SK-N-SH treated with all-trans-retinoic acid at 6 μM for 48 hours (cell line): ENCODE data around the gene GORASP1.

Experiments
- ATAC-seq: fragments of 200-7000 bp; cut with Tn5 transposase; 3 replicates; pipeline ENCODE4 v1.9.1; 2020; ENCODE audit warnings: mild to moderate bottlenecking, moderate library complexity
- ARNTL ChIP-seq: fragments of 450-650 bp; formaldehyde crosslinking; IDR thresholded peaks from 2 replicates; pipeline ENCODE4 v1.5.0; 2020; ENCODE audit warnings: low read depth, mild to moderate bottlenecking, moderate library complexity, borderline replicate concordance
- BACH2 ChIP-seq: fragments of 250-450 bp; sonication (Bioruptor Pico); IDR thresholded peaks from 2 replicates; pipeline ENCODE4 v1.9.0; 2021; ENCODE audit warnings: mild to moderate bottlenecking, borderline replicate concordance
- CSDC2 ChIP-seq: fragments of 250-450 bp; sonication (Bioruptor Pico); IDR thresholded peaks from 2 replicates; pipeline ENCODE4 v1.5.0; 2020; ENCODE audit warnings: mild to moderate bottlenecking, moderate library complexity
- ESRRG ChIP-seq: fragments of 250-450 bp; sonication (Bioruptor Pico); IDR thresholded peaks from 2 replicates; pipeline ENCODE4 v1.6.1; 2021; ENCODE audit warnings: mild to moderate bottlenecking
- GLIS3 ChIP-seq: fragments of 250-450 bp; sonication (Bioruptor Pico); IDR thresholded peaks from 2 replicates; pipeline ENCODE4 v1.5.0; 2020; ENCODE audit warnings: mild to moderate bottlenecking, moderate library complexity
- OSR1 ChIP-seq: fragments of 250-450 bp; sonication (Bioruptor Pico); IDR thresholded peaks from 2 replicates; pipeline ENCODE4 v1.8.0; 2022; ENCODE audit warnings: moderate library complexity, mild to moderate bottlenecking, inconsistent platforms
- PPARA ChIP-seq: fragments of 250-450 bp; sonication (Bioruptor Pico); IDR thresholded peaks from 2 replicates; pipeline ENCODE4 v1.5.0; 2020; ENCODE audit warnings: mild to moderate bottlenecking, borderline replicate concordance
- RARB ChIP-seq: fragments of 250-450 bp; sonication (Bioruptor Pico); IDR thresholded peaks from 2 replicates; pipeline ENCODE4 v1.8.0; 2021; ENCODE audit warnings: mild to moderate bottlenecking, moderate library complexity
- SNAI2 ChIP-seq: fragments of 250-450 bp; sonication (Bioruptor Pico); IDR thresholded peaks from 2 replicates; pipeline ENCODE4 v1.5.0; 2020; ENCODE audit warnings: mild to moderate bottlenecking, moderate library complexity
- TCF4 ChIP-seq: fragments of 250-450 bp; sonication (Bioruptor Pico); IDR thresholded peaks from 2 replicates; pipeline ENCODE4 v1.8.0; 2021; ENCODE audit warnings: mild to moderate bottlenecking, moderate library complexity, borderline replicate concordance
- TOX ChIP-seq: fragments of 250-450 bp; sonication (Bioruptor Pico); IDR thresholded peaks from 2 replicates; pipeline ENCODE4 v1.8.0; 2021; ENCODE audit warnings: mild to moderate bottlenecking, moderate library complexity, borderline replicate concordance
- ZC3H10 ChIP-seq: fragments of 250-450 bp; sonication (Bioruptor Pico); IDR thresholded peaks from 2 replicates; pipeline ENCODE4 v1.5.1; 2021; ENCODE audit warnings: mild to moderate bottlenecking, moderate library complexity
- ZFP3 ChIP-seq: fragments of 250-450 bp; sonication (Bioruptor Pico); IDR thresholded peaks from 2 replicates; pipeline ENCODE4 v1.5.0; 2020; ENCODE audit warnings: mild to moderate bottlenecking, moderate library complexity
- ZFP30 ChIP-seq: fragments of 450-650 bp; formaldehyde crosslinking; IDR thresholded peaks from 2 replicates; pipeline ENCODE4 v1.5.0; 2022; ENCODE audit warnings: mild to moderate bottlenecking, moderate library complexity
- ZNF565 ChIP-seq: fragments of 450-650 bp; formaldehyde crosslinking; conservative IDR thresholded peaks from 2 replicates; pipeline ENCODE4 v1.5.0; 2020; ENCODE audit warnings: low read depth, mild to moderate bottlenecking, moderate library complexity
- ZNF70 ChIP-seq: fragments of 450-650 bp; formaldehyde crosslinking; IDR thresholded peaks from 2 replicates; pipeline ENCODE4 v1.5.0; 2020; ENCODE audit warnings: mild to moderate bottlenecking, moderate library complexity
- ZNF8 ChIP-seq: fragments of 450-650 bp; formaldehyde crosslinking; IDR thresholded peaks from 2 replicates; pipeline ENCODE4 v1.5.0; 2020; ENCODE audit warnings: mild to moderate bottlenecking, moderate library complexity
- TF ChIP-seq, protein P1 (sequence below): fragments of 250-450 bp; sonication (Bioruptor Pico); IDR thresholded peaks from 2 replicates; pipeline ENCODE4 v1.8.0; 2020; ENCODE audit warnings: mild to moderate bottlenecking, moderate library complexity, borderline replicate concordance
- TF ChIP-seq, protein P2 (sequence below): fragments of 250-450 bp; sonication (Bioruptor Pico); IDR thresholded peaks from 2 replicates; pipeline ENCODE4 v1.8.0; 2021; ENCODE audit warnings: low read depth, mild to moderate bottlenecking, moderate library complexity, borderline replicate concordance
- TF ChIP-seq, protein P3 (sequence below): fragments of 250-450 bp; sonication (Bioruptor Pico); IDR thresholded peaks from 2 replicates; pipeline ENCODE4 v1.5.0; 2020; ENCODE audit warnings: mild to moderate bottlenecking, moderate library complexity

The GORASP1 gene

DNA sequence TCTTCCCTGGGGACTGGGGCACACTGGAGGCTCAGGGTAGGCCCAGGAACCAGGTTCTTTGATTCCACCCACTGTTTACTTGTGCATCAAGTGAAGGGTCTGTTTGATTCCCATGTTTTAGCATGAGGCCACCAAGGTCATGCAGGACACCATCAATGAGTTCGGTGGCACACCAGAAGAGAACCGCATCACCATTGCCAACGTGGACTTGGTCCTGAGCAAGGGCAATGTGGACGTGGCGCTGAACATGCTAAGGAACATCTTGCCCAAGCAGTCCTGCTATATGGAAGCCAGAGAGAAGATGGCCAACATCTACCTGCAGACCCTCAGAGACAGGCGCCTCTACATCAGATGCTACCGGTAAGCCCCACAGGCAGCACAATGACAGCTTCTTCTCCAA lies 21.5 kb upstream of the GORASP1 start:
- no peak for ATAC-seq
- TF ChIP-seq, protein P1, sequence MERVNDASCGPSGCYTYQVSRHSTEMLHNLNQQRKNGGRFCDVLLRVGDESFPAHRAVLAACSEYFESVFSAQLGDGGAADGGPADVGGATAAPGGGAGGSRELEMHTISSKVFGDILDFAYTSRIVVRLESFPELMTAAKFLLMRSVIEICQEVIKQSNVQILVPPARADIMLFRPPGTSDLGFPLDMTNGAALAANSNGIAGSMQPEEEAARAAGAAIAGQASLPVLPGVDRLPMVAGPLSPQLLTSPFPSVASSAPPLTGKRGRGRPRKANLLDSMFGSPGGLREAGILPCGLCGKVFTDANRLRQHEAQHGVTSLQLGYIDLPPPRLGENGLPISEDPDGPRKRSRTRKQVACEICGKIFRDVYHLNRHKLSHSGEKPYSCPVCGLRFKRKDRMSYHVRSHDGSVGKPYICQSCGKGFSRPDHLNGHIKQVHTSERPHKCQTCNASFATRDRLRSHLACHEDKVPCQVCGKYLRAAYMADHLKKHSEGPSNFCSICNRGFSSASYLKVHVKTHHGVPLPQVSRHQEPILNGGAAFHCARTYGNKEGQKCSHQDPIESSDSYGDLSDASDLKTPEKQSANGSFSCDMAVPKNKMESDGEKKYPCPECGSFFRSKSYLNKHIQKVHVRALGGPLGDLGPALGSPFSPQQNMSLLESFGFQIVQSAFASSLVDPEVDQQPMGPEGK (CRISPR knock-in tag): no peak
- TF ChIP-seq ESRRG (CRISPR knock-in tag) (no peak), TOX (CRISPR knock-in tag) (no peak), CSDC2 (CRISPR knock-in tag) (no peak), ZNF70 (CRISPR knock-in tag) (no peak), TCF4 (CRISPR knock-in tag) (no peak), PPARA (no peak)
- TF ChIP-seq, protein P2, sequence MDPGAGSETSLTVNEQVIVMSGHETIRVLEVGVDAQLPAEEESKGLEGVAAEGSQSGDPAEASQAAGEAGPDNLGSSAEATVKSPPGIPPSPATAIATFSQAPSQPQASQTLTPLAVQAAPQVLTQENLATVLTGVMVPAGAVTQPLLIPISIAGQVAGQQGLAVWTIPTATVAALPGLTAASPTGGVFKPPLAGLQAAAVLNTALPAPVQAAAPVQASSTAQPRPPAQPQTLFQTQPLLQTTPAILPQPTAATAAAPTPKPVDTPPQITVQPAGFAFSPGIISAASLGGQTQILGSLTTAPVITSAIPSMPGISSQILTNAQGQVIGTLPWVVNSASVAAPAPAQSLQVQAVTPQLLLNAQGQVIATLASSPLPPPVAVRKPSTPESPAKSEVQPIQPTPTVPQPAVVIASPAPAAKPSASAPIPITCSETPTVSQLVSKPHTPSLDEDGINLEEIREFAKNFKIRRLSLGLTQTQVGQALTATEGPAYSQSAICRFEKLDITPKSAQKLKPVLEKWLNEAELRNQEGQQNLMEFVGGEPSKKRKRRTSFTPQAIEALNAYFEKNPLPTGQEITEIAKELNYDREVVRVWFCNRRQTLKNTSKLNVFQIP (CRISPR knock-in tag): no peak
- TF ChIP-seq, protein P3, sequence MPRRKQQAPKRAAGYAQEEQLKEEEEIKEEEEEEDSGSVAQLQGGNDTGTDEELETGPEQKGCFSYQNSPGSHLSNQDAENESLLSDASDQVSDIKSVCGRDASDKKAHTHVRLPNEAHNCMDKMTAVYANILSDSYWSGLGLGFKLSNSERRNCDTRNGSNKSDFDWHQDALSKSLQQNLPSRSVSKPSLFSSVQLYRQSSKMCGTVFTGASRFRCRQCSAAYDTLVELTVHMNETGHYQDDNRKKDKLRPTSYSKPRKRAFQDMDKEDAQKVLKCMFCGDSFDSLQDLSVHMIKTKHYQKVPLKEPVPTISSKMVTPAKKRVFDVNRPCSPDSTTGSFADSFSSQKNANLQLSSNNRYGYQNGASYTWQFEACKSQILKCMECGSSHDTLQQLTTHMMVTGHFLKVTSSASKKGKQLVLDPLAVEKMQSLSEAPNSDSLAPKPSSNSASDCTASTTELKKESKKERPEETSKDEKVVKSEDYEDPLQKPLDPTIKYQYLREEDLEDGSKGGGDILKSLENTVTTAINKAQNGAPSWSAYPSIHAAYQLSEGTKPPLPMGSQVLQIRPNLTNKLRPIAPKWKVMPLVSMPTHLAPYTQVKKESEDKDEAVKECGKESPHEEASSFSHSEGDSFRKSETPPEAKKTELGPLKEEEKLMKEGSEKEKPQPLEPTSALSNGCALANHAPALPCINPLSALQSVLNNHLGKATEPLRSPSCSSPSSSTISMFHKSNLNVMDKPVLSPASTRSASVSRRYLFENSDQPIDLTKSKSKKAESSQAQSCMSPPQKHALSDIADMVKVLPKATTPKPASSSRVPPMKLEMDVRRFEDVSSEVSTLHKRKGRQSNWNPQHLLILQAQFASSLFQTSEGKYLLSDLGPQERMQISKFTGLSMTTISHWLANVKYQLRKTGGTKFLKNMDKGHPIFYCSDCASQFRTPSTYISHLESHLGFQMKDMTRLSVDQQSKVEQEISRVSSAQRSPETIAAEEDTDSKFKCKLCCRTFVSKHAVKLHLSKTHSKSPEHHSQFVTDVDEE (CRISPR knock-in tag): no peak

DNA sequence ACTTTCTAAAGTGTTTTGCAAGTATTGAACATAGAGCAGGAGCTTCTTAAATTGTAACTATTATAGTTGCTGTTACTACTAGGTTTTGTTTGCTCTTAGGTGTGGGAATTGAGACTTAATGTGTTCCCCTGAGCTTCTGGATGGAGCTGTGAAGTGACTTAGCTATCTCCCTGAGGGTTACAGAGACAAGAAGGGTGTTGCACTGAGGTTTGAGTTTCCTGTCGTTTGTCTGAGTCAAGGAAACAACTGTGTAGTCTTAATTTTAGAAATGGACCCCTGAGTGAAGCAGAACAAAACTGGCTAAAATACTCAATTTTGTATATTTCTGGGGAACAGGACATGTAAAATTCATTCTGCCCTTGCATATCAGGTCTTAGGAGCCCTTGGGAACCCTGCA lies 20.5 kb upstream of the GORASP1 start:
- ATAC-seq: no peak
- TF ChIP-seq OSR1 (no peak), ZFP30 (CRISPR knock-in tag) (no peak), ZNF8 (no peak), ZC3H10 (CRISPR knock-in tag) (no peak), RARB (CRISPR knock-in tag) (no peak), CSDC2 (CRISPR knock-in tag) (no peak), GLIS3 (CRISPR knock-in tag) (no peak), ESRRG (CRISPR knock-in tag) (no peak), BACH2 (CRISPR knock-in tag) (no peak), ZFP3 (CRISPR knock-in tag) (no peak), TOX (CRISPR knock-in tag) (no peak), ZNF70 (CRISPR knock-in tag) (no peak), PPARA (no peak), TCF4 (CRISPR knock-in tag) (no peak), ZNF565 (CRISPR knock-in tag) (no peak), SNAI2 (no peak), ARNTL (CRISPR knock-in tag) (no peak)
- TF ChIP-seq, protein P2 (CRISPR knock-in tag): no peak
- TF ChIP-seq, protein P1 (CRISPR knock-in tag): no peak

DNA sequence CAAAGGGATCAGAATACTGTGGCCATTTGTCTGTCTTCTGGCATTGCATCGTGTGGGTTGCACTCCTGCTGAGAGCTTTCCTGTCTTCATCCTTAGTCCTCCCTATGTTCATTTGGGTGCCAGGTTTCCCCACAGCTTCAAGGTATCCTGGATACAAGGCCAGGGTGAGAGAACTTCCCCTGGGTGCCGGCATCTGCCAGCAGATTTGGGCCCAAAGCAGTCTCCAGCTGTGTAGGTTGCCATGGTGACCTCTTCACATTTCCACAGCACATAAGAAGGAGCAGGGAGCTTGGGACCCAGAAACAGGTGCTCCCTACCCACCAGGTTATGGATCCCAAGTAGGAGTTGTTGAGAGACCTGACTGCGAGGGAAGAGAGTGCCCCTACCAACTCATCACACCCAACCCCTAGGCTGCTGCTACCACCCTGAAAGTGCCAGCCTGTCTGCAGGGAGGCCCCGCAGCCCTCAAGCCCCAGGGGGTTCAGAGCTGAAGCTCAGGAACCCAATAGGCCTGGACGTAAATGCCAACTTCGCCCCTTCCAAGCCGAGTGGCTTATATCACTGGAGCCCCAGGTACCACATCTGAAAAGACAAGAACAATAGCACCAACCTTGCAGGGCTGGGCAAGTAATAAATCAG lies 20.0 kb upstream of the GORASP1 start:
- ATAC-seq: no peak
- TF ChIP-seq ZFP3 (CRISPR knock-in tag): no peak
